HG02610 (cell line): Measurements from ENCODE around the gene TUBB4B.
A peak's percentile ranks its signal among the peaks of the same experiment; 100 is the strongest.

Experiments used
- ATAC-seq: cut with Tn5 transposase; IDR thresholded peaks from one replicate; pipeline ENCODE4 v1.9.1; 2021; ENCODE audit warnings: mild to moderate bottlenecking, moderate library complexity; ENCODE audit not compliant: unreplicated experiment

TUBB4B gene

DNA sequence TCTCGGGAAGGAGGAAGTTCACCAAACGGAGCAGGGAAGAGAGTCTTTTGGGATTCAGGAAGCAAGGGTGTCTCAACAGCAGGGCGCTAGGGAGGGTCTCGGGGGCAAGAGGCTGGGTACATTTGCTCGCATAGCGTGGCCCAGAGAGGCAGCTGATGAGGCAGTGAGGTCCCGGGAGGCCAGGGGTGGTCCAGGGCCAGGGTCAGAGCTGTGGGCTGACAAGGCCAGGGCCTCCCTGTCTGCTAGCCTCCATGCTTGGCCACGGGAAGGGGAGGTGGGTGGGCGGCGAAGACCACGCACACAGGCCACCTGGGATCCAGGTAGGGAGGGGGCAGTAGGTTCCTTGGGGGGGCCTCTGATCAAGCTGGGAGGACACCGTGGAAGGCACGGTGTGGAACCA lies 29.6 kb upstream of the TUBB4B start:
- ATAC-seq, result no peak

DNA sequence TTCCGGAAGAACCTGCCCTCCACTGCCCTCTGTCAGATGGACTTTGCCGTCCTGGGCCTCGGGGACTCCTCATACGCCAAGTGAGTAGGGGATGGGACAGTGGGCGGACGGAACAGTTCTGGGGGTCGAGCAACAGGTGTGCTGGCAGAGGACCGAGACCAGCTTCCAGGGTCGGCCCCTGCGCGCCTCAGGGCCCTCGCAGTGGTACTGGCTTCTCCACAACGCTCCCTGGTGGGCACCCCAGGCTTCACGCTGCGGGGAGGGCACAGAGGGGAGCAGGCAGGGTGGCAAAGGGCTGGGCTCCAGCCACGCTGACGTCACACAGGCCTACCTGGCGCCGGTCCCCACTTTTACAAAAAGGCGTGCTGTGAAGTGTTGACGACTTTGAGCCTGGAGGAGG lies 28.6 kb upstream of the TUBB4B start:
- ATAC-seq, result no peak

DNA sequence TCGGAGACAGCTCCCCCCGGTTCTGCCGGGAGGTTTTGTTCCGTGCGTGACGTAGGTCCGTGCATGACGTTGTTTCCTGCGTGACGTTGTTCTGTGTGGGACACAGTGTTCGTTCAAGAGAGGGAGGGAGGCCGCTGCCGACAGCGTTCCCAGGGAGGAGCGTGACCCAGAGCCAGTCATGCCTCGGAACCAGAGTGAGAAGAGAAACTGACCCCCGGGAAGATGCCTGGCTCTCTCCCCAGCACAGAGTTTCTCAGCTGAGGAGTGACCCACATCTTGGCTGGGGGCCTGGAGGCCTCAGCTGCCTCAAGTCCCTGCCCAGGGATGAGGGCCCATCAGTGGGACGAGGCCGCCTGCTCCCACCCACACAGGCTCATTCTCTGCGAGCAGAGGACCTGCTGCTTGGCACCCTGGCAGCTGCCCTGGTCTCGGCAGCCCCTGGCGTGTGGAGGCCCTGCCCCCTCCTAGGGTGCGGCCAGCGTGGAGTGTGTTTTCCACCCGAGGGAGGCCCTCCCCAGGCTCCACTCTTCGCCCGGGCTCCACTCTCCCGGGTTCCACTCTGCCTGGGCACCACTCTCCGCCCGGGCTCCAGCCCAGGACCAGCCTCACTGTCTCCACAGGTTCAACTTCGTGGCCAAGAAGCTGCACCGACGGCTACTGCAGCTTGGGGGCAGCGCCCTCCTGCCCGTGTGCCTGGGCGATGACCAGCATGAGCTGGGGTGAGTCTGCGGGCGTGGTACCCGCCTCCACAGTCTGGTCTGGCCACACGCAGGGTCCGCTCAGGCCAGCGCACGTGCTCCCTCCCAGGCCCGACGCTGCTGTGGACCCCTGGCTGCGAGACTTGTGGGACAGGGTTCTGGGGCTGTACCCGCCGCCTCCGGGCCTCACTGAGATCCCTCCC lies 27.7 kb upstream of the TUBB4B start:
- no peak for ATAC-seq

DNA sequence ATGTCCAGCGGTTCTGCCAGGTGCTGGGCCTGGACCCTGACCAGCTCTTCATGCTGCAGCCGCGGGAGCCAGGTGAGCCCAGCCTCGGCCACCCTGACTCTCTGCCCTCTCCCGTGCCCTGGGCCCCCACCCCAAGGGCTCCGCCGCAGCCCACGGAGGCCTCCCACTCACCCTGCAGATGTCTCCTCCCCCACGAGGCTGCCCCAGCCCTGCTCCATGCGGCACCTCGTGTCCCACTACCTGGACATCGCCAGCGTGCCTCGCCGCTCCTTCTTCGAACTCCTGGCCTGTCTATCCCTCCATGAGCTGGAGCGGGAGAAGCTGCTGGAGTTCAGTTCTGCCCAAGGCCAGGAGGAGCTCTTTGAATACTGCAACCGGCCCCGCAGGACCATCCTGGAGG lies 26.5 kb upstream of the TUBB4B start:
- no peak for ATAC-seq

DNA sequence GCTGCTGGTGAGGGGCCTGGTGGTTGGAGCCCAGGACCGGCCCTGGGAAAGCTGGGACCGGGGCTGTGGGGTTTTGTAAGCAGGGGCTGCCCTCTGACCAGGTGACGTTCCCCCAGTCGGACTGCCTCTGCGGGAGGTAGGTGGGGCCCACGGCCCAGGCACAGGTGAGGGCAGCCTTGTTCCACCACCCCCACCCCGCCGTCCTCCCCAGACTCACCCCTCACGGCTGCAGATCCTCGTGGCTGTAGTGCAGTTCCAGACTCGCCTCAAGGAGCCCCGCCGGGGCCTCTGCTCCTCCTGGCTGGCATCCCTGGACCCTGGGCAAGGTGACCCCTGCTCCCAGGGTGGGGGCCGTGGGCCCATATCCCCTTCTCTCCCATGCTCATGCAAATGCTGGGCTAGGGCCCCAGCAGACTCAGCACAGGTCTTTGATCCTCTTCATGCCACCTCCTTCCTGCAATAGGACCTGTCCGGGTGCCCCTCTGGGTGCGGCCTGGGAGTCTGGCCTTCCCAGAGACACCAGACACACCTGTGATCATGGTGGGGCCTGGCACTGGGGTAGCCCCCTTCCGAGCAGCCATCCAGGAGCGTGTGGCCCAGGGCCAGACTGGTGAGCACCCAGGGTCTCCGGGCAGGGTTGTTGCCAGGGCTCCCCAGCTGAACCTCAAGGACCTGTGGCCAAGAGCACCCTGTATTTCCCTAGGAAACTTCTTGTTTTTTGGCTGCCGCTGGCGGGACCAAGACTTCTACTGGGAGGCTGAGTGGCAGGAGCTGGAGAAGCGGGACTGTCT lies 25.7 kb upstream of the TUBB4B start:
- ATAC-seq, result no peak

DNA sequence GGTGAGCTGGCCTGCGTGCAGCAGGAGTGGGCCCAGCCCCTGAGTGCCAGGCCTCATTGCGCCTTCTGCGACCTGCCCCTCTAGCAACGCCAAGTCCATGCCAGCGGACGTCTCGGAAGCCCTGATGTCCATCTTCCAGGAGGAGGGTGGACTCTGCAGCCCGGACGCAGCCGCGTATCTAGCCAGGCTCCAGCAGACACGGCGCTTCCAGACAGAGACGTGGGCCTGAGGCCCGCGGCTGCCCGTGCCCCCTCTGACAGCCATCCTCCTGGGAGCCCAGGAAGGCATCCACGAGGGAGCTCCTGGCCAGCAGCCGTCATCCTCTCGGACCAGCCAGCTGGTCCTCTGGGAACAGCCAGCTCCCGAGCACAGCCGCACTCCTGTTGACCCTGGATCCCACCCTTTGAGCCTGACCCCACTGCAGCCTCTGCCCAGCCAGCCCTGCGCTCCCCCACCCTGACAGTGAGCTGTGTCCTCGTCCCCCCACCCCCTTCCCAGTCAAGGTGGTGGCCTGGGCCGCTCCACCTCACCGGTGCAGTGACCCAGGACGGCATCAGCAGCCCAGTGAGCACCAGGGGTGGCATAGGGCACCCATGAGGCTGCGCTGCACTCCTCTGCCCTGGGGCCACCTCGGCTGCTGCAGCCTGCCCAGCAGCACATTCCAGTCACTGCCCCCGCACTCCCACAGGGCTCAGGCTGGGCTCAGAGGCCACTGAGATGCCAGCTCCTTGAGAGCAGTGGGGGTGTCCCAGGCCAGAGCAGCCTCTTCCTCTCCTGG lies 24.7 kb upstream of the TUBB4B start:
- ATAC-seq, result no peak

DNA sequence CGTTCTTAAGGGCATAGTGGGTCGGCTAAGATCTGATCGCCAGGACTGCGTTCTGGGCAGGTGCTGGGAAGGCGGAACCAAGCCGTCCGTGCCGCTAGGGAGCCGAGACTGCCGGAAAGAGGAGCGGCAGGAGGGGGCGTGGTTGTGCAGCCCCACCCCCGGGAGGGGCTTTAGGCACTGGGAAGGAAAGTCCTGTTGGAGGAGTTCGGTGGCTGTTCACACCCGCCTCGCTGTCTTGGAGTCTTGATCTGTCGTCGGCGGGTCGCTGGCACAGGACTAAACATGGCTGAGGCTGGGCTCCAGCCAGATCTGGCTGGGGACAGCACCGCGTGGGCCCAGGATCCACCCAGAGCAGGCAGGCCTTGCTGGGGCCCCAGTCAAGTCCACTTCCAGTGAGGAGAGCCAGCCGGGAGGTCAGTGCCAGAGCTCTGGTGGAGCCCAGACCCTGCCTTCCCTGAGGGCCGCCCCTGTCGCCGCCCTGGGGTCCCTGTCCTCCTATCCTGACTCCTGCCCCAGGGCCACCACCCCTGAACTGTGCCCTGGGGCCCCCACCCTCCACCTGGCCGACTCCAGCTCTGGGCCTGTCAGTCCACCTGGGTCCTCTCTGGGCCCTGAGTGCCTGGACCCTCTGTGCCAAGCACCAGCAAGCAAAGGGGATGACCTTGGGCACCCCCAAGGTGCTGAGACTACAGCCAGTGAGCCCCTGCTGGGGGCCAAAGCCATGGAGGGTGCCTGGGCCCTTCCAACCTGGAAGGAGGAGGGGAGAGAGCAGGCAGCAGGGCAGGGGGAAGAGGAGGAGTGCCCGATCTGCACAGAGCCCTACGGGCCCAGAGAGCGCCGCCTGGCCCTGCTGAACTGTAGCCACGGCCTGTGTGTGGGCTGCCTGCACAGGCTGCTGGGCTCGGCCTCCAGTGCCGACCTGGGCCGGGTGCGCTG lies 23.5 kb upstream of the TUBB4B start:
- no peak for ATAC-seq

DNA sequence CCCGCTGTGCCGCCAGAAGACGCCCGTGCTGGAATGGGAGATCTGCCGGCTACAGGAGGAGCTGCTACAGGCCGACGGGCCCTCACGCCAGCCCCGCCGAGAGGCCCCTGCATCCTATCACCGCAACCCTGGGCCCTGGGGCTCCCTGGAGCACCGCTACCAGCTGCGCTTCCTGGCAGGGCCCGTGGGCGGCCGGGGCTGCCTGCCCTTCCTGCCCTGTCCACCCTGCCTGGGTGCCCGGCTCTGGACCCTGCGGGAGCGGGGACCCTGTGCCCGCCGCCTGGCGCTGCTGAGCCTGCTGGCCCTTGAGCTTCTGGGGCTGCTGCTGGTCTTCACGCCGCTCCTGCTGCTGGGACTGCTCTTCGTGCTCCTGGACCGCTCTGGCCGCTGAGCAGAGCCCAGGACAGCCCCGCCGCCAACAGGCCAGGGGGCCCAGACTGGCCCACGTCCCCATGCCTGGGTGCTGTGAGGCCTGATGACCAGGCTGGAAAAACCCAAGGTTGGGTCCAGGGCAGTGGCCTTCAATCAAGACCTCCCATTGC lies 22.8 kb upstream of the TUBB4B start:
- ATAC-seq, result no peak

DNA sequence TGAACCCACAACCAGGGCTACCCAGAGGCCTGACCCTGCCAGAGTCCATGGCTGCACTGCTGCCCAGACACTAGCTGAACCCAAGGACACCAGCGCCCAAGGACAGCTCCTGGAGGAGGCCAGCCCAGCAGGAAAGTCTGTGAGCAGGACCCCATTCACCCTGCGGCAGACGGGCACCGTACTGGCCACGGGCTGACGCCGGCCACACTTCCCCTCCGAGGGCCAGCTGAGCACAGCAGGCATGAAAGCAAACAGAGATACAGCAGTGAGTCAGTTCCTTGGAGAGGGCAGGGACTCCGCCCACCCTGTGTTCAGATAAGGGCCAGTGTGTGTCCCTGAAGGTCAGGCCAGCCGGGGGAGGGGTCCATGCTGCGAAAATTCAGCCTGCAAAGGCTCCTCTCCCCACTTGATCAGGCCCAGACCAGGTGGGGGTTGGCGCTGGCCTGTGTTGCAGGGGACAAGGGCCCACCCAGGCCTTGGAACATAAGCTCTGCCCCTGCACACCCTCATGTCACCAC lies 22.3 kb upstream of the TUBB4B start:
- no peak for ATAC-seq

DNA sequence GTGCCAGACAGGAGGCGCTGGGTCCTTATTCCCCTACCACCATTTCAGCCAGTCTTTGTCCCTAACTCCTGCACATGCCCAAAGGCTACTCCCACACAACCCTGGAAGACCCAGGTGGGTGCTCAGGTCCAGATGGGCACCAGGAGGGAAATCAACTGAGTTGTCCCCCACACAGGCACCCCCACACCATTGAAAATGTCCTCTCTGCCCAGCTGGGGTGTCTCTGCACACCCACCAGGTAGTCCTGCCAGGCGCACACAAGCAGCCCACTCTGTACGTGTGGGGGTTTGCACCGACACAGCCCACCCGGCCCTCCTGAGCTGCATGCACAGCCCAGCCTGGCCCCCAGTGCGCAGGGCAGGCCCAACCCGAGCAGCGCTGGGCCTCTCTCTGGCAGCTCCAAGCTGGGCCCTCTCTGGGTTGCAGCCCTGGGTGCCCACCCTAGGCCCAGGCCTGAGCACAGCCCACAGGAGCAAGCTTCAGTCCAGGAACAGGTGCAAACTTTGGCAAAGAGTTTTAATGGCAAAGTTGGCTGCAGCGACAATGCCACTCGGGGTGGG lies 21.2 kb upstream of the TUBB4B start:
- no peak for ATAC-seq

DNA sequence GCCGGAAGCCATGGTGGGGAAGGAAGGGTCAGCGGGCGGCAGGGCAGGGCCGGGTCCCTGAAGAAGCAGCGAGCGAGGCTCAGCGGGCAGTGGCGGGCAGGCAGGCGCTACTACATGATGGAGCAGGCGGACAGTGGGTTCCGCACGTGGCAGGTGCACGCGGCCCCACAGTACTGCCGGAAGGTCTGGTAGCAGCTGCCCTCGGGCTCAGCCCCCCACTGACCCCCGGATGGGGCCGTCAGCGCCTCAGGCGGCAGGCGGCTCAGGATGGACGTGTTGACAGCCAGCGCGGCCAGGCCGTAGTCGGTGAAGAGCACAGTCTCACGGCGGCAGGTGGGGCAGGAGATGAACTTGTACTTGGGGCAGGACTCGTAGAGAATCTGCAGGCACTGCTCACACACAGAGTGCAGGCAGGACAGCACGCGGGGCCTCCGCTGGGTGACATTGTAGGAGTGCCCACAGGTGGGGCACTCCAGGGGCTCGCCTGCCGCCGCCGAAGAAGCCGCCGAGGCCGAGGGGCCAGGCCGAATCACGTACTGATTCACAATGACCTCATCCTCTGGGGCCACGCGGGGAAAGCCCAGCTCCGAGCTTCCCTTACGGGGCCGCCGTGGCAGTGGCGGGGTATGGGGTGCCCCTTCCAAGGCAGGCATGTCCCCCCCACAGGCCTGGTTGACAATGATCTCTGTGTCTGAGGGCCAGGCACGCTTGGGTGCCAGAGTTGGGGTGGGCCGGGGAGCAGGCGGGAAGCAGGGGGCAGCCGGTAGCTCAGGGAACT lies 20.6 kb upstream of the TUBB4B start:
- no peak for ATAC-seq

DNA sequence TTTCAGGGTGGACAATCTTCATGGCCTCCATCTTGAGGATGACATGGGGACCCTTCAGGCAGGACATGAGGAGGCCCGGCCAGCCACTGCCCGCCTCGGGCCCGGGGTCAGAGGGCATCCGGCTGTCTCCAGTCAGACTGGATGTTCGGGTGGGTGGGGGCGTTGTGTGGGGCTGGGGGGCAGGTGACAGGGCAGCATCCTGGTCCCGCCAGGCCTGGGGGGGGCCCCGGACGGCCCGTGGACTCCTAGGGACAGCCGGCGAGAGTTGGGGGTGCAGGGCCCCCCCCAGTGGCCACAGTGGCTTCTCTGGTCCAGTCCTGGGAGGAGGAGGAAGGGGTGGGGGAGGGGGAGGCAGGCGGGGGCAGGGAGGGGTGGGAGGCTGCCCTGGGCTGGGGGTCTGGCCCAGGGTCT lies 20.0 kb upstream of the TUBB4B start:
- ATAC-seq, result no peak

DNA sequence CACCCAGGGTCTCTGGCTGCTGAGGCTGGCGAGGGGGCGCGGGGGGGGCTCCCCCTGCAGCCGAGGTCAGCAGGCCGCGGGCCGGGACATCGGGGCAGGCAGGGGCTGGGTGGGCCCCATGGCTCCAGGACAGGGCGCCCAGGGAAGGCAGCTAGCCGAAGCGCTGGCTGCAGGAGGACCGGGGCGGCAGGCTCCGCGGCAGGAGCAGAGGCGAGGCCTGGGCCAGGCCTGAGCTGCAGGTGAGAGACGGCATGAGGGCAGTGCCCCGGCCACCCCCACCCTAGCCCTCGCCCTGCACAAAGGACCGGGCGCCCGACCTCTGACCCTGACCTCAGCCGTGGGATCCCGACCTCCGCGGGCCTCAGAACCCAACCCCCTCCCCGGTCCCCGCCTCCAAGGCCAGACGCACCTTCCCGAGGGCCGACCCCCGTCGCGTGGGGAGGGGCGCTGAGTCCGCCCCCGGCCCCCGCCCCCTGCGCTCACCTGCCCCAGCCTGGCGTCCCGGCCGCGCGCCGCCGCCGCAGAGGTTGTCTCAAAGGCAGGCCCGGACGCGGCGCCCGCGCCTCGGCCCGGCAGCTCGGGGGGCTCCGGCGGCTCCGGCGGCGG lies 19.5 kb upstream of the TUBB4B start:
- ATAC-seq, result no peak

DNA sequence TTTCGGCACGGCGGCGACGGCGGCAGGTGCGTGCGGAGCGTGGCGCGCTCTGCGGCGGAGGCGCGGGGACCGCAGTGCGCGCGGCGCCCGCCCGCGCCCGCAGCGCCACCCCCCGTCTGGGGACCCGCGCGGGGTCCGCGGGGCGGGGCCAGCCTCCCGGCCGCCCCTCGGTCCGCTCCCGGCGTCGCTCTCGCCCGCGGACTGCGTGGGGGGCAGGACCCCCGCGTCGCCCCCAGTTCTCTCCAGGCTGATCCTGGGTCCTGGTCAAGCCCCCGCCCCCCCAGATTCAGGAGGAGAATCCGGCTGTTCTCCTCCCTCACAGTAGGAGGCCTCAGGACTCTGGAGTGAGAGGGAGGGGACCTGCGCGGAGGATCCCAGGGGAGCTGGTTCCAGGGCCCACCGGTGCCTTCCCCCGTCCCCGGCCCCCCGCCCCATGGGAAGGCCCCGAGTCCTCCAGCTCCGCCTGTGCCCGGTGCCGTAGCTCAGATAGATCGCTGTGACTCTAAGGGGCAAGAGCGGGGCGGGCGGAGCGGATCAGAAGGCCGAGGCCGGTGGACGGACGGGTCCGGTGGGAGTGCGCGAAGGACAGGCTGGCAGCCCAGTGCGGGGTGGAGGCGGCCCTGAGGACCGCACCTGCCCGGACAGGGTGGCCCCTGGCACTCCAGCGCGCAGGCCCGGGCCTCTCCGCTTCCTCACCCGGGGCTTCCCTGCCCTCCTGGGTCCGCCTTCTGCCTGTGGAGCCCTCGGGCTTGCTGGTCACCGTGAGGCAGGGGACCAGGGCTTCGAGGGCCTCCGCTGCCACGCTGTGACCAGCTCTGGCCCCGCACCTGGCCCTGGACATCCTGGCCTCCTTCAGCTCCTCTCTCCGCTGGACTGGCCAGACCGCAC lies 18.7 kb upstream of the TUBB4B start, which contains the start of gene RNF208:
TSS of gene RNF208 (minus strand) at position 51 of the 888 bp plus-strand sequence. CDS start 1,028 bp downstream, outside the sequence.
- ATAC-seq, result no peak

DNA sequence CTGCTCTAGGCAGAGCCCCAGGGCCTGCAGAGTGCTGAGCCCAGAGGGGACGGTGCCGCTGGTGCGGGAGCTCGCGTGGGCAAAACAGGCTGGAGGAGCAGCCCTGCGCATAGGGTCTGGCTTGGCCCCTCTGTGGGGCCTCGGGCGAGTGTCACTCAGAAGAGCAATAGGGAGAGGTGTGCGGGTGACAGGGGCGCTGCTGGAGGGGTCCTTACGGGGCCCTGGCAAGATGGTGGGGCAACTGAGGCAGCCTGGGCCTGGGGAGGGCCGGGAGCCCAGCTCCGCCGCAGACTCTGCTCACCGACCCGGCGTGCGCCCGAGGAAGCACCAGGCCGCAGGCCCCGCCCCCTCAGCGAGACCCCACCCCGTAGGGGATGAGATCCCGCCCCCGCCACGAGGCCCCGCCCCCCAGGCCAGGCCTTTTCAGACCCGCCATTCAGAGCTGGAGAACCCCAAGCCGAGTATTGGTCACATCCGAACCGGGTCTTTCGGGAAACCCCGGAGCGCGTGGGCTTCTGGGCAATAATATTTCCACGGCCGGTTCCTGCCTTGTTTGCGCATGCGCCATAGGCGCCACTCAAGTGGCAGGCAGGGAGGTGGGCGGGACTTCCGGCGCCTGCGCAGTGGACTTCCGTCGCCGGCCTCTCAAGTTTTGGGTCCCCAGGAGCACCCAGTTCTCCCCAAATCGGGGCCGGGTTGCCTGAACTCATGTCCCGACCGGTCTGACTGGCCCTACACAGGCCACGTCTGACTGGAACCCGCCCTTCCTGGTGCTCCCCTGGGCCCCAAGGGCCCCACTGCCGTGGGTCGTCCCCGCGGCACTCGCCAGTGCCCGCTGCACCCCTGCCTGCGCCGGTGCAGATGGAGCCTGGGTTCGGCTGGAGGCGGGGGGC lies 17.8 kb upstream of the TUBB4B start:
- ATAC-seq, result peak; percentile 60
